ENCODE data around the gene LAMC1.

Gene LAMC1
- total RNA-seq = 0 to 0.77 reads per million in 2 donors

GRCh38 chr1:183023146-183023600, at the start of gene LAMC1:
TSS of gene LAMC1 (plus strand) at chr1:183023420. CDS start at chr1:183023717, 297 bp downstream.
- no peak for DNase-seq

- DNase-seq = no peak
Observed at GRCh38 chr1:182974506-182975191, 48.6 kb upstream of the LAMC1 start.

- DNase-seq = no peak
Observed at GRCh38 chr1:182977480-182977879, 45.7 kb upstream of the LAMC1 start.

GRCh38 chr1:182978151-182978853, 44.9 kb upstream of the LAMC1 start:
- DNase-seq = no peak

- DNase-seq = no peak
Observed at GRCh38 chr1:182984138-182984537, 39.1 kb upstream of the LAMC1 start.

- no peak for DNase-seq
Observed at GRCh38 chr1:182984621-182985020, 38.6 kb upstream of the LAMC1 start.

- DNase-seq = no peak
Observed at GRCh38 chr1:182985876-182986275, 37.3 kb upstream of the LAMC1 start.

- DNase-seq = no peak
Observed at GRCh38 chr1:182990413-182991144, 32.6 kb upstream of the LAMC1 start.

GRCh38 chr1:182993746-182994145, 29.5 kb upstream of the LAMC1 start:
- DNase-seq = no peak

- DNase-seq = no peak
Observed at GRCh38 chr1:182995894-182996293, 27.3 kb upstream of the LAMC1 start.

GRCh38 chr1:182996816-182997215, 26.4 kb upstream of the LAMC1 start:
- DNase-seq = no peak

- no peak for DNase-seq
Observed at GRCh38 chr1:182998482-182998881, 24.7 kb upstream of the LAMC1 start.

GRCh38 chr1:183000167-183000962, 22.9 kb upstream of the LAMC1 start:
- DNase-seq = no peak

- DNase-seq = no peak
Observed at GRCh38 chr1:183002267-183002666, 21.0 kb upstream of the LAMC1 start.

- DNase-seq = no peak
Observed at GRCh38 chr1:183002797-183003196, 20.4 kb upstream of the LAMC1 start.

- no peak for DNase-seq
Observed at GRCh38 chr1:183003203-183003602, 20.0 kb upstream of the LAMC1 start.

- DNase-seq = no peak
Observed at GRCh38 chr1:183004141-183004540, 19.1 kb upstream of the LAMC1 start.

GRCh38 chr1:183011859-183012258, 11.4 kb upstream of the LAMC1 start:
- no peak for DNase-seq

GRCh38 chr1:183012301-183012994, 10.8 kb upstream of the LAMC1 start:
- DNase-seq = no peak

GRCh38 chr1:183019139-183019740, 4.0 kb upstream of the LAMC1 start:
- no peak for DNase-seq

- DNase-seq = no peak
Observed at GRCh38 chr1:183019860-183020259, 3.4 kb upstream of the LAMC1 start.
